GM19452 (cell line): ENCODE results near the gene AGFG2.
"Not testable (repeated sequence)": the region's sequence is repeated elsewhere in the genome, so short reads cannot be mapped to it uniquely, and the experiment has no call there.

Source experiments
- ATAC-seq: cut with Tn5 transposase; IDR thresholded peaks from one replicate; pipeline ENCODE4 v1.9.1; 2021; ENCODE audit not compliant: unreplicated experiment

Gene AGFG2

GRCh38 chr7:100519580-100519979 is 19.4 kb upstream of the AGFG2 start:
- no peak for ATAC-seq

- ATAC-seq: no peak
Observed at GRCh38 chr7:100520138-100520537, 18.9 kb upstream of the AGFG2 start.

GRCh38 chr7:100521076-100521475 is 17.9 kb upstream of the AGFG2 start:
- ATAC-seq: no peak

DNA sequence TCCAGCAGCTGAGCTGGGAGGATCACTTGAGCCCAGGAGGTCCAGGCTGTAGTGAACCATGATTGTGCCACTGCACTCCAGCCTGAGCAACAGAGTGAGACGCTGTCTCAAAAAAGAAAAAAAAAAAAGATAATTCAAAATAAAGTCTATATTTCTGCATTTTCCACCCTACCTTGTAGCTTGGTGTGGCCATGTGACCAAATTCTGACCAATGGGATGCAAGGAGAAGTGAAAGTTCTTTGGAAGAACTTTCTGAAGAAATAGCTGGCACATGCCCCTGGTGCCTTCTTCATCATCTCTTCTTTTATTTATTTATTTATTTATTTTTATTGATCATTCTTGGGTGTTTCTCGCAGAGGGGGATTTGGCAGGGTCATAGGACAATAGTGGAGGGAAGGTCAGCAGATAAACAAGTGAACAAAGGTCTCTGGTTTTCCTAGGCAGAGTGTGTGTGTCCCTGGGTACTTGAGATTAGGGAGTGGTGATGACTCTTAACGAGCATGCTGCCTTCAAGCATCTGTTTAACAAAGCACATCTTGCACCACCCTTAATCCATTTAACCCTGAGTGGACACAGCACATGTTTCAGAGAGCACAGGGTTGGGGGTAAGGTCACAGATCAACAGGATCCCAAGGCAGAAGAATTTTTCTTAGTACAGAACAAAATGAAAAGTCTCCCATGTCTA is 17.0 kb upstream of the AGFG2 start:
- ATAC-seq: not testable (repeated sequence)

- not testable (repeated sequence) for ATAC-seq
Observed at GRCh38 chr7:100523192-100523591, 15.8 kb upstream of the AGFG2 start.

GRCh38 chr7:100528108-100528866 is 10.7 kb upstream of the AGFG2 start:
- ATAC-seq: not testable (repeated sequence)

GRCh38 chr7:100532165-100533022 is 6.6 kb upstream of the AGFG2 start:
- ATAC-seq: no peak

DNA sequence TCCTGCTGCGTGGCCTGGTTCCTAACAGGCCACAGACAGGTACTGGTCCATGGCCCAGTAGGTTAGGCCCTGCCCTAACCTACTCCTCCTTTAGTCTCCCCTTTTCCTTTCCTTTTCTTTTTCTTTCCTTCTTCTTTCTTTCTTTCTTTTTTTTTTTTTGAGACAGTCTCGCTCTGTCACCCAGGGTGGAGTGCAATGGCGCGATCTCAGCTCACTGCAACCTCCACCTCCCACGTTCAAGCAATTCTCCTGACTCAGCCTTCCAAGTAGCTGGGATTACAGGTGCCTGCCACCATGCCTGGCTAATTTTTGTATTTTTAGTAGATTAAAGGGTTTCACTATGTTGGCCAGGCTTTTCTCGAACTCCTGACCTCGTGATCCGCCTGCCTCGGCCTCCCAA is 3.0 kb upstream of the AGFG2 start:
- not testable (repeated sequence) for ATAC-seq

DNA sequence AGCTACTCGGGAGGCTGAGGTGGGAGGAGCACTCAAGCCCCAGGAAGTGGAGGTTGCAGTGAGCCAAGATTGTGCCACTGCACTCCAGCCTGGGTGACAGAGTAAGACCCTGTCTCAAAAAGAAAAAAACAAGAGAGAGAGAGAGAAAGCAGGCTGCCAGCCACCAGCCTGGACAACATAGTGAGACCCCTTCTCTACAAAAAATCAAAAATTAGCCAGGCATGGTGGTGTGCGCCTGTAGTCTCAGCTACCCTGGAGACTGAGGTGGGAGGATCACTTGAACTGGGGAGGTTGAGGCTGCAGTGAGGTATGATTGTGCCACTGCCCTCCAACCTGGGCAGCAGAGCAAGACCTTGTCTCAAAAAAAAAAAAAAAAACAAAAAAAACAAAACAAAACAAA is 2.3 kb upstream of the AGFG2 start:
- not testable (repeated sequence) for ATAC-seq

DNA sequence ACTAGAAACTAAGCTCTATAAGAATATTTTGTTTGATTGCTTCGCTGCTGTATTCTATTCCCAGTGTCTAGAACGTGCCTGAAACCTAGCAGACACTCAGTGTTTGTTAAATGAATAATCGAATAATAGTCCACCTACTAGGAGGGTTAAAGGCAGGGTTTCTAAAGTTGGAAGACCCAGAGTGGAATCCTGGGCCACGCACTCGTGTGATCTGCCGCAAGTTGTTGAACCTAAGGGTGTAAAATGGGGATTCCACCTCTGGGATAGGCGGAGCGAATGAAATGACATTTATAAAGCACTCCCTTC is 702 bp upstream of the AGFG2 start:
- no peak for ATAC-seq

DNA sequence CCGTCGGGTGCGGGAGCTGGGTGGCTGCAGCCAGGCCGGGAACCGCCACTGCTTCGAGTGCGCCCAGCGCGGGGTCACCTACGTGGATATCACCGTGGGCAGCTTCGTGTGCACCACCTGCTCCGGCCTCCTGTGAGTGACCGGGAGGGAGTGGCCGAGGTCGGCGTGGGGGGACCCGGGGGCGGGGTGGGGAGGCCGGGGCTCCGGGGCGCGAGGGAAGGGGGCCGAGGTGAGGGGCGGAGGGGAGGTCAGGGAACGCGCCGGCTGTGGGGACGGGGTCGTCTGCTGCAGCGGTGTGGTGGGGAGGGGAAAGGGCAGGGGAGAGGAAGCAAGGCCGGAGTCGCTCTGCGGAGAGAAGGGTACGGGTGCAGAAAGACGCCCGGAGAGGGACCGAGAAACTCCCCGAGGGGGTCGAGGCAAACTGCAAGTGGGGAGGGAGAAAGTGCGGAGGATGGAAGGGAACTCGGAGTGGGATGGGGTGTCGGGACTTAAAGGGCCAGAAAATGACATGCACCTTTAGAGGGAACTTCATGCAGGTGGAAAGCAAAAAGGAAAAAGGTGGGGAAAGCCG is 518 bp downstream of the AGFG2 start:
- ATAC-seq: no peak

- ATAC-seq: no peak
Observed at GRCh38 chr7:100540073-100540723, 1.2 kb downstream of the AGFG2 start.

GRCh38 chr7:100541309-100541708 is 2.3 kb downstream of the AGFG2 start:
- not testable (repeated sequence) for ATAC-seq

- ATAC-seq: no peak
Observed at GRCh38 chr7:100543586-100543985, 4.6 kb downstream of the AGFG2 start.

DNA sequence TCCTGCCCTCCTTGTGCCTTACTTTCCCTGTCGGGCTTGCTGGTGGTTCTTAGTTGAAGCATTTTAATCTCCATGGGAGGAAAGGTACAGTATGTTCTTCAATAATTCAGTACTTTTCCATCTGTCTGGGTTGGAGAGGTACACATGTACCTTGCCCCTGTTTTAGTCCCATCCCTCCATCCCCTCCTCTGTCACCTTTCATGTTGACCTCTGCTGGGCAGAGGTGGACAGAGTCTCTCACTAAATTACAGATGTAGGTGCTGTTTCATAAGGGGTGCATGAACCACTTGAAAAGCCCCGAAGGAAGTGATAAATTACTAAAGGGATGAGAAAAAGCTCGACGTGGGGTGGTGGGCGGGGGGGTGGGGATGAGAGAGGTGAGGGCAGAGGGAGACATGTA is 5.4 kb downstream of the AGFG2 start:
- ATAC-seq: no peak

GRCh38 chr7:100544967-100545359 is 6.0 kb downstream of the AGFG2 start:
- no peak for ATAC-seq

DNA sequence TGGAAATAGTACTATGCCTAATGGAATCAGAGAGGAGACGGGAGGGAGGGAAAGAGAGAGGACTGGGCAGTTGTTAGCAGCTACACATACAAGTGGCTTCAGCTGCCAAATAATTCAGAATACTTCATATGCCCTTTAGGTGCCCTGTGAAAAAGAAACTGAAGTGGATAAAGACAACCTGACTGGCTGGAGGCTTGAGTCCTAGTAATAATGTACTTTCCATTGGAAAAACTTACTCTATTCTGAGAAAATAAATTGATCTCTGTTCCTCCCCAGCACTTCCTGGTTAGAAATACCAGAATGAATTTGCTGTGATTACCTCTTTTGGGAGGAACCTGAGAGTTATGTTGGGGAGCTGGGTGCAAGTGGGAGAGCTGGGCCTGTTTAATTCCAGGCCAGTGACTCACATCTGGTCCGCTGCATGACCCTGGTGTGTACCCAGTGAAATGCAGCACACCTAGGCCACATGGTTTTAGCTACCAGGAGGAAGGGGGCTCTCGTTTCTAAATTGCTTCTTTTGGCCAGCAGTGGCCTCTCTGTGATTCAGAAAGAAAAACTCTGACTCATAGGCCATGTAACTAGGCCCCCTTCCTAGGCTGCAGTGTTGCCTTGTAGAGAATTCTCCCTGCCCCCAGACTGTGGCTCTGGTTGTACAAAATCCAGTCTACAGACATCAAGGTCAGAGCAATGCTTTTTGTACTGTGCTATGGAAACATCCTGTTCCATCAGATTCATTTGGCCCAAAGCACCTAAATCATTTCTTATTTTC is 6.5 kb downstream of the AGFG2 start:
- no peak for ATAC-seq

DNA sequence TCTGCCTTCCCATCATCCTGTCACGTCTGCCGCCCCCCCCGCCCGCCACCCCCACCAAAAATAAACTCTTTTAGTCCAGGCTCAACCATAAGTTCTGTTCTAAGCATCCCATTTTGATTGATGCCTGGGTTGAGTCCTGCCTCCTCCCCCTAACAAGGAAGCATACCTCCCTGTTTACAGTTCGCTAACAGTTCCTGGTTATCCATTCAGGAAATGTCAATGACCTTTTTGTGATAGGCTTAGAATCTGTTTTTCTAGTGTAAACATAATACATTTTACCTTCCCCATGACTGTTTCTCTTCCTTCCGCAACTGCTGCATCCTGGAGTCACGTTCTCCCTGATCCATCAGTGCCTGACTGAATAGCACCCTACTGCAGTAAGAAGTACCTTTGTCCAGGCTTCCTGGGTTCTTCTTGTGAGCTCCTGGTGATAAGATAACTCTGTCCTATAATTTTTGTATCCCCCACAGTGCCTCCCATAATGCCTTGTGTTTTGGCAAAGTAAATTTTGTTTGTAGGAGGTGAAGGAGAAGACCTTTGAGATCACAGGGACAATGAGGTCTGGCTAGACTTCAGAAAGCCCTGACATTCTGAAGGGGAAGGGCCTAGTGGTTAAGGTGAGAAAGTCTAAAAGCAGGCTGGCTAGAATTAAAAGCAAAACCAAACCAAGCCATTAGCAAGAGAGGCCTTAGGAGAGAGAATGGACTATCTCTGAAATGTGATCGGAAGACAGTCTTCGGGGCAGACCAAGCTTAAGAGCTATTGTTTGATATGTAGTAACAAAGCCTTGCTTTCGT is 7.3 kb downstream of the AGFG2 start:
- ATAC-seq: no peak
